Fibroblast of skin of scalp (primary cell): Measurements from ENCODE around the gene RAD18.
A peak's percentile ranks its signal among the peaks of the same experiment; 100 is the strongest.

ENCODE experiments used
- DNase-seq: peaks from one replicate; pipeline ENCODE4 v3.0.0-alpha.2; 2013

RAD18 gene

GRCh38 chr3:8834974-8835373 is 128.3 kb downstream of the RAD18 start:
- DNase-seq, result no peak

- peak; percentile 33 for DNase-seq
These were observed 135.6 kb downstream of the RAD18 start for GRCh38 chr3:8827641-8828040.
